ENCODE measurements around the gene SAFB. TPM values are rescaled to one million over a fixed set of nuclear protein-coding genes. Genes with fewer than 3 reads are reported as not detected.

Gene SAFB
- total RNA-seq, 4 donors from 2014 or later = 29.8 to 60.0 (median 56.1) TPM

- Histone ChIP-seq H3K4me3 (no peak overlapping the region), H3K27me3 (no peaks in the 10 kb centered on the region), H3K4me1 (peaks cover 4 to 7% of the 10 kb centered on the region in 2 donors), H3K27ac (no peak overlapping the region), H3K36me3 (peaks cover 0 to 33% of the 10 kb centered on the region in 2 donors), H3K9me3 (no peaks in the 10 kb centered on the region)
- ATAC-seq (no peak), DNase-seq (no peak)
- in situ Hi-C loops (cut with MboI; ENCODE audit: low sequenced_read_pairs in 4 of 4) = loop anchor here in 1 of 4 donors (10.0 kb wide), 1 partner anchor 47 kb away; the partner anchor contains the start of genes SAFB and SAFB2
- intact Hi-C loops (cut with DNase I; ENCODE audit: low total_unique reads) = no loop called here
- TF ChIP-seq CTCF (IDR thresholded peaks at IDR 0.05 in 4 of 5, conservative IDR thresholded peaks at IDR 0.05 in 1 of 5) (no peak), POLR2A (IDR thresholded peaks at IDR 0.05) (no peak)
Measured at GRCh38 chr19:5671600-5671999, 48.7 kb downstream of the SAFB start.

DNA sequence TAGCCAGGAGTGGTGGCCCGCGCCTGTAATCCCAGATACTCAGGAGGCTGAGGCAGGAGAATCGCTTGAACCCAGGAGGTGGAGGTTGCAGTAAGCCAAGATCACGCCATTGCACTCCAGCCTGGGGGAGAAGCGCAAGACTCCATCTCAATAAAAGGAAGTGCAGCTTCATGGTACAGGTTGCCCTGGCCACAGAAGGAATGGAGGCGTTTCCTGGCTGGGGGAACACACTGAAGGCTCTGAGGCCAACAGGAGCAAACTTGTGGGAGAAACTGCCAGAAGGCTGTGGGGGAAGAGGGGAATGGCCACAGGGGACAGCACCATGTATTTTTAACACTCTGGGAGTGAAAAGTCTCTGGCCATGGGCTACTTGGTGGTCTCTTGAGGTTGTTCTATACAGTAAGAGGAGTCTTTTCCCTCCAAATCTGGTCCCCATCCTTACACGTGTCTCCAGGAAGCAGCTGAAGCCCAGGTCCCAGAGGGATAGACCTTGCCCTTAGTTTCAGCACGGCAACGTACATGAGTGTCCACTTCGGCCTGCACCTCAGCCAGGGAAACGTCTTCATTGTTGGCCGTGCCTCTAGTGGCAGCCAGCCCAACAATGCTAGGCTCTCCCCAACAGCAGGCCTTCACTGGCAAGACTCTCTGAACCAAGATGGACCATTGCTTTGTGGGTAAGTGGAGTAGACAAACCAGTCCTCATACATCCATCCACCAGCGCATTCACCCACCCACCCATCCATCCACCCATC, 50.0 kb downstream of the SAFB start:
- in situ Hi-C loops (cut with MboI; ENCODE audit: low sequenced_read_pairs in 4 of 4) (loop anchor here in 1 of 4 donors (10.0 kb wide), 1 partner anchor 48 kb away; the partner anchor contains the start of genes SAFB and SAFB2), intact Hi-C loops (cut with DNase I; ENCODE audit: low total_unique reads) (no loop called here)
- no peak overlapping the region for H3K27ac ChIP-seq
- H3K4me1 ChIP-seq = peaks cover 4 to 8% of the 10 kb centered on the region in 2 donors
- H3K9me3 ChIP-seq = no peaks in the 10 kb centered on the region
- H3K36me3 ChIP-seq = peaks cover 0 to 22% of the 10 kb centered on the region in 2 donors
- ATAC-seq (no peak), DNase-seq (no peak)
- TF ChIP-seq POLR2A (IDR thresholded peaks at IDR 0.05) (no peak), CTCF (IDR thresholded peaks at IDR 0.05 in 4 of 5, conservative IDR thresholded peaks at IDR 0.05 in 1 of 5) (no peak)
- no peak overlapping the region for H3K4me3 ChIP-seq
- no peaks in the 10 kb centered on the region for H3K27me3 ChIP-seq

DNA sequence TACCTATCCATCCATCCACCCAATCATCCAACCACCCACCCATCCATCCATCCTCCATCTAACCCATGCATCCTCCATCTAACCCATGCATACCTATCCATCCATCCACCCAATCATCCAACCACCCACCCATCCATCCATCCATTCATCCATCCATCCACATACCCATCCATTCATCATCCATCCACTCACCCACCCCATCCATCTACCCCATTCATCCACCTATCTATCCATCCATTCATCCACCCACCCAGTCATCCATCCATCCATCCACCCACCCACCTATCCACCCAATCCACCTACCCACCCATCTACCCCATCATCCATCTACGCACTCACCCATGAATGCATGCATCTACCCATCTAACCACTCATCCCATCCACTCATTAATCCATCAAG, 50.9 kb downstream of the SAFB start:
- Histone ChIP-seq H3K9me3 (no peaks in the 10 kb centered on the region), H3K36me3 (peaks cover 0 to 21% of the 10 kb centered on the region in 2 donors), H3K4me3 (no peak overlapping the region), H3K4me1 (peaks cover 4 to 8% of the 10 kb centered on the region in 2 donors), H3K27ac (no peak overlapping the region), H3K27me3 (no peaks in the 10 kb centered on the region)
- TF ChIP-seq POLR2A (IDR thresholded peaks at IDR 0.05) (no peak), CTCF (IDR thresholded peaks at IDR 0.05 in 4 of 5, conservative IDR thresholded peaks at IDR 0.05 in 1 of 5) (no peak)
- no peak for DNase-seq
- no peak for ATAC-seq
- intact Hi-C loops (cut with DNase I; ENCODE audit: low total_unique reads) (no loop called here), in situ Hi-C loops (cut with MboI; ENCODE audit: low sequenced_read_pairs in 4 of 4) (loop anchor here in 1 of 4 donors (10.0 kb wide), 1 partner anchor 49 kb away; the partner anchor contains the start of genes SAFB and SAFB2)

- H3K27me3 ChIP-seq = no peaks in the 10 kb centered on the region
- no peaks in the 10 kb centered on the region for H3K9me3 ChIP-seq
- no peak overlapping the region for H3K27ac ChIP-seq
- in situ Hi-C loops (cut with MboI; ENCODE audit: low sequenced_read_pairs in 4 of 4) = loop anchor here in 1 of 4 donors (10.0 kb wide), 1 partner anchor 50 kb away; the partner anchor contains the start of genes SAFB and SAFB2
- no peak for TF ChIP-seq CTCF (IDR thresholded peaks at IDR 0.05 in 4 of 5, conservative IDR thresholded peaks at IDR 0.05 in 1 of 5)
- no peak for TF ChIP-seq POLR2A (IDR thresholded peaks at IDR 0.05)
- DNase-seq = no peak
- no peak for ATAC-seq
- peaks cover 0 to 12% of the 10 kb centered on the region in 2 donors for H3K36me3 ChIP-seq
- H3K4me1 ChIP-seq = peaks cover 11 to 14% of the 10 kb centered on the region in 2 donors
- intact Hi-C loops (cut with DNase I; ENCODE audit: low total_unique reads) = no loop called here
- H3K4me3 ChIP-seq = no peak overlapping the region
Measured at GRCh38 chr19:5674714-5675113, 51.8 kb downstream of the SAFB start.
